Chondrocyte (in vitro differentiated cells): ENCODE measurements around the gene RPUSD4. TPM values are rescaled to one million over a fixed set of nuclear protein-coding genes. Genes with fewer than 3 reads are reported as not detected.

ENCODE experiments used
- DNase-seq: peaks from one replicate; pipeline ENCODE4 v3.0.0; 2021; ENCODE audit warnings: mixed read lengths, low spot score
- H3K27ac Mint-ChIP-seq: one replicate; pipeline ENCODE4 v1.8.0; 2021; ENCODE audit warnings: mild to moderate bottlenecking, moderate library complexity, mixed read lengths; ENCODE audit not compliant: unreplicated experiment
- H3K27me3 Mint-ChIP-seq: 2 replicates; pipeline ENCODE4 v1.8.0; 2021; ENCODE audit warnings: low read depth, mixed read lengths
- H3K36me3 Mint-ChIP-seq: 2 replicates; pipeline ENCODE4 v1.8.0; 2021; ENCODE audit warnings: low read depth, mixed read lengths
- H3K4me1 Mint-ChIP-seq: 2 replicates; pipeline ENCODE4 v1.8.0; 2021; ENCODE audit warnings: low read depth, mild to moderate bottlenecking, mixed read lengths
- H3K4me3 Mint-ChIP-seq: one replicate; pipeline ENCODE4 v1.8.0; 2021; ENCODE audit warnings: mild to moderate bottlenecking, moderate library complexity, mixed read lengths; ENCODE audit not compliant: unreplicated experiment
- H3K9me3 Mint-ChIP-seq: 2 replicates; pipeline ENCODE4 v1.8.0; 2021; ENCODE audit warnings: low read depth, mixed read lengths
- CTCF ChIP-seq: fragments of 200-600 bp; sonication (generic); IDR thresholded peaks from 2 replicates; pipeline ENCODE4 v1.5.0; 2021; ENCODE audit warnings: antibody characterized with exemption, mild to moderate bottlenecking, moderate library complexity
- total RNA-seq: library from RNA; stranded (reverse); gene quantifications from 3 replicates; pipeline ENCODE4 v1.2.1, GENCODE V29; 2021

Gene RPUSD4
- total RNA-seq, 1 donor from 2014 or later = 16.2 TPM

GRCh38 chr11:126231725-126232459 lies 20.4 kb upstream of the RPUSD4 start:
- peaks cover 18% of the 10 kb centered on the region for H3K4me1 Mint-ChIP-seq
- no peaks in the 10 kb centered on the region for H3K27me3 Mint-ChIP-seq
- H3K36me3 Mint-ChIP-seq = peaks cover 8% of the 10 kb centered on the region
- no peaks in the 10 kb centered on the region for H3K9me3 Mint-ChIP-seq
- no peak overlapping the region for H3K27ac Mint-ChIP-seq
- no peak overlapping the region for H3K4me3 Mint-ChIP-seq
- DNase-seq = no peak
- no peak for TF ChIP-seq CTCF

GRCh38 chr11:126229858-126230540 lies 18.5 kb upstream of the RPUSD4 start:
- H3K4me3 Mint-ChIP-seq = no peak overlapping the region
- H3K36me3 Mint-ChIP-seq = peaks cover 2% of the 10 kb centered on the region
- no peaks in the 10 kb centered on the region for H3K9me3 Mint-ChIP-seq
- no peak for DNase-seq
- peaks cover 23% of the 10 kb centered on the region for H3K4me1 Mint-ChIP-seq
- H3K27ac Mint-ChIP-seq = no peak overlapping the region
- H3K27me3 Mint-ChIP-seq = no peaks in the 10 kb centered on the region
- TF ChIP-seq CTCF = no peak

- no peak for DNase-seq
- no peaks in the 10 kb centered on the region for H3K27me3 Mint-ChIP-seq
- no peak overlapping the region for H3K27ac Mint-ChIP-seq
- peaks cover 23% of the 10 kb centered on the region for H3K4me1 Mint-ChIP-seq
- no peaks in the 10 kb centered on the region for H3K9me3 Mint-ChIP-seq
- TF ChIP-seq CTCF = no peak
- no peak overlapping the region for H3K4me3 Mint-ChIP-seq
- H3K36me3 Mint-ChIP-seq = no peaks in the 10 kb centered on the region
Measured at GRCh38 chr11:126226334-126227084, 15.1 kb upstream of the RPUSD4 start.

GRCh38 chr11:126225295-126225665 lies 13.8 kb upstream of the RPUSD4 start:
- Mint-ChIP-seq H3K27me3 (no peaks in the 10 kb centered on the region), H3K36me3 (no peaks in the 10 kb centered on the region), H3K27ac (no peak overlapping the region)

More at GRCh38 chr11:126225295-126225665, 13.8 kb upstream of the RPUSD4 start:
- no peak for TF ChIP-seq CTCF
- peaks cover 15% of the 10 kb centered on the region for H3K4me1 Mint-ChIP-seq
- no peak overlapping the region for H3K4me3 Mint-ChIP-seq
- no peak for DNase-seq
- no peaks in the 10 kb centered on the region for H3K9me3 Mint-ChIP-seq
